ENCODE data around the gene MAD1L1. TPM values are rescaled to one million over a fixed set of nuclear protein-coding genes. Genes with fewer than 3 reads are reported as not detected.

Gene MAD1L1
- total RNA-seq, 1 donor from 2014 or later: 48.4 TPM

DNA sequence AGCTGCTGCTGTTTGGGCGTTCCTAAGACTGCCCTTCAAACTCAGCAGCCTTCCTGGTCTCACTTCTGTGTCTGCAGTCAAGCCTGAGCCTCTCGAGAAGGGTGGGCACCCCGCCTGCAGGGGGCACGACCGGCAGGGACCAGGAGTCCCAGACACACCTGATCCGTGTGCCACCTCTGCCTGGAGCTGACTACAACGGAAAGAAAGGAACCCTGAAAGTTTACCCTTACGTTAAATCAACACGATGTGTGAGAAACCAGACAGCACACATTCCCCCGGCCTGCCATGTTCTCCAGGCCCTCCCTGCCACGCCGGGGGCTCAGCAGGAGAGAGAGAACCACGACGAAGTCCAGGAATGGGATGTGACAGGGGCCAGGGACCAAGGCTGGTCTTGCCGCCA lies 5.0 kb downstream of the MAD1L1 start:
- Histone ChIP-seq H3K27ac (no peak overlapping the region), H3K9me3 (no peaks in the 10 kb centered on the region), H3K4me1 (peaks cover 13% of the 10 kb centered on the region), H3K4me3 (no peak overlapping the region), H3K27me3 (no peaks in the 10 kb centered on the region), H3K36me3 (peaks cover 42% of the 10 kb centered on the region)
- ATAC-seq (no peak), DNase-seq (no peak)
- TF ChIP-seq, protein P1, sequence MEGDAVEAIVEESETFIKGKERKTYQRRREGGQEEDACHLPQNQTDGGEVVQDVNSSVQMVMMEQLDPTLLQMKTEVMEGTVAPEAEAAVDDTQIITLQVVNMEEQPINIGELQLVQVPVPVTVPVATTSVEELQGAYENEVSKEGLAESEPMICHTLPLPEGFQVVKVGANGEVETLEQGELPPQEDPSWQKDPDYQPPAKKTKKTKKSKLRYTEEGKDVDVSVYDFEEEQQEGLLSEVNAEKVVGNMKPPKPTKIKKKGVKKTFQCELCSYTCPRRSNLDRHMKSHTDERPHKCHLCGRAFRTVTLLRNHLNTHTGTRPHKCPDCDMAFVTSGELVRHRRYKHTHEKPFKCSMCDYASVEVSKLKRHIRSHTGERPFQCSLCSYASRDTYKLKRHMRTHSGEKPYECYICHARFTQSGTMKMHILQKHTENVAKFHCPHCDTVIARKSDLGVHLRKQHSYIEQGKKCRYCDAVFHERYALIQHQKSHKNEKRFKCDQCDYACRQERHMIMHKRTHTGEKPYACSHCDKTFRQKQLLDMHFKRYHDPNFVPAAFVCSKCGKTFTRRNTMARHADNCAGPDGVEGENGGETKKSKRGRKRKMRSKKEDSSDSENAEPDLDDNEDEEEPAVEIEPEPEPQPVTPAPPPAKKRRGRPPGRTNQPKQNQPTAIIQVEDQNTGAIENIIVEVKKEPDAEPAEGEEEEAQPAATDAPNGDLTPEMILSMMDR (IDR thresholded peaks at IDR 0.05): no peak
- intact Hi-C loops (cut with DNase I): no loop called here

DNA sequence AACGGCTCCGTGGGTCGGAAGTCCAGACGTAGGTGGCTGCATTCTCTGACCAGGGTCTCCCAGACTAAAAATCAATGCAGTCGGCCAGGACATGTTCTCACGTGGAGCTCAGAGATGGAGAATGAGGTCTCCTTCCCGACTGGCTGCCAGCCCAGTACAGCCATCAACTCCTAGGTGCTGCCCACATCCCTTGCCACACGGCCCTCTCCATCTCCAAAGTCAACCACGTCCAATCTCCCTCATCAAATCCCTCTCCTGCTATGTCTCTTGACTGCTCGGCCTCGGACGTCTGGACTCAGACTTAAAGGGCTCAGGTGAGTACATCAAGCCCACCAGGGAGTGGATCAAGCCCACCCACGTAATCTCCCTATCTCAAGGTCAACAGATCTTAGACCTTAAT lies 6.9 kb downstream of the MAD1L1 start:
- DNase-seq: no peak
- intact Hi-C loops (cut with DNase I): no loop called here
- peaks cover 59% of the 10 kb centered on the region for H3K36me3 ChIP-seq
- TF ChIP-seq, protein P1 (IDR thresholded peaks at IDR 0.05): no peak
- H3K27ac ChIP-seq: peak overlapping the region; percentile 63
- no peaks in the 10 kb centered on the region for H3K27me3 ChIP-seq
- ATAC-seq: no peak
- H3K4me1 ChIP-seq: peaks cover 4% of the 10 kb centered on the region
- H3K4me3 ChIP-seq: no peak overlapping the region
- H3K9me3 ChIP-seq: no peaks in the 10 kb centered on the region

DNA sequence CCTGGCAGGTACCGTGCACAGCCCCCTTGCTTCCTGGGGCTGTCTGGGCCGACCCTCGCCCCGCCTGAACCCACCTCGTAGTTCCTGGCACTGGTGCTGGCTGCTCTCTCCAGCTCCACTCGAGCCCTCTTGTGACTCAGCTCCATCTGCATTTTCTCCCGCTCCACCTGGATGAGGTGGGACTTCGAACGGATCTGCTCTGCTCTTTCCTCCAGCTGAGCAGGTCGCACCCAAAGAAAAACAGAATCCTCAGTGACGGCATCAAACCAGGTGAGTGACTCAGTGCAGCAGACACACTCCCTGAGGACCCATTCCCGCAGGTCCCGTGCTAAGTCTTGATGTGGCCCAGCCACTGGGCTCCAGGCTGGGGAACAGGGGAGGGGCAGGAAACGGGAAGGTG lies 7.4 kb downstream of the MAD1L1 start:
- DNase-seq (peak; percentile 76), ATAC-seq (peak; percentile 78)
- no peaks in the 10 kb centered on the region for H3K9me3 ChIP-seq
- H3K27me3 ChIP-seq: no peaks in the 10 kb centered on the region
- H3K4me1 ChIP-seq: no peaks in the 10 kb centered on the region
- H3K36me3 ChIP-seq: peaks cover 64% of the 10 kb centered on the region
- H3K27ac ChIP-seq: peak overlapping the region; percentile 63
- H3K4me3 ChIP-seq: no peak overlapping the region
- TF ChIP-seq, protein P1 (IDR thresholded peaks at IDR 0.05): no peak
- intact Hi-C loops (cut with DNase I): no loop called here

DNA sequence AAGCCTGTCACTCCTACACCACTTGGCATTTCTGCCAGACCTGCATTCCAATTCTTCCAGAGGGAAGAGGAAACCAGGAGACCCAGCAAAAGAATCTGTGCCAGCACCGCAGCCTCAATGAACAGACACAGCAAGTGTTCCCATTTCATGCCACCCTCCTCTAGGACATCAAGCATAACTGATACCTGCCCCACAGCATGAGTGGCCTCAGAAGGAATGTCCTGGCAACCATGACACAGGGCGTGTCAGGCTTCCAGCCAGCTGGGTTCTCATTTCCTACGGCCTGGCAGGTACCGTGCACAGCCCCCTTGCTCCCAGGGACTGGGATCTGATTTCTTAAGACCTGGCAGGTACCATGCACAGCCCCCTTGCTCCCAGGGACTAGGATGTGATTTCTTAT lies 7.8 kb downstream of the MAD1L1 start:
- peak; percentile 85 for DNase-seq
- Histone ChIP-seq H3K27me3 (no peaks in the 10 kb centered on the region), H3K4me1 (no peaks in the 10 kb centered on the region), H3K4me3 (no peak overlapping the region), H3K9me3 (no peaks in the 10 kb centered on the region), H3K27ac (peak overlapping the region; percentile 63), H3K36me3 (peaks cover 66% of the 10 kb centered on the region)
- peak; percentile 86 for ATAC-seq
- TF ChIP-seq, protein P1 (IDR thresholded peaks at IDR 0.05): no peak
- intact Hi-C loops (cut with DNase I): no loop called here

DNA sequence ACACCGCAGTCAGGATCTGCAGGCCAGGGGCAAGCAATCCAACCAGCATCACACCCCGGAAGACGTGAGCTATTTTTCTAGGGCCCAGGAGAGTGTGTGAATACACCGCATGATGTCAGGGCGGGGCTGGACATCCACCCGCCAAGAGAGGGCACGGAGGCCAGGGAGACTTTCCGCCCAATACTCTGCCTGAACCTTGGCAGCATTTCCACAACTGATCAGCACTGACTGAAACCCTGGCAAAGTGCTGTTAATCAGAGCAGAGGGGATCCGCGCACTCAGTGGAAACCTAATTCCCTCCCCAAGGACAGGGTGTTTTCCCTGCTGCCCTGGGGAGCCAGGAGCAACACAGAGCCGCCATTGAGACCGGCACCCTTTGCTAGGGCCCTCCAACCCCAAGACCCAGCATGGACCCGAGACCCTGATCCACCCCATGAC lies 8.2 kb downstream of the MAD1L1 start:
- peaks cover 63% of the 10 kb centered on the region for H3K36me3 ChIP-seq
- intact Hi-C loops (cut with DNase I): no loop called here
- no peak for ATAC-seq

More for the DNA sequence above, 8.2 kb downstream of the MAD1L1 start:
- Histone ChIP-seq H3K27me3 (no peaks in the 10 kb centered on the region), H3K9me3 (no peaks in the 10 kb centered on the region), H3K4me3 (no peak overlapping the region), H3K4me1 (no peaks in the 10 kb centered on the region), H3K27ac (peak overlapping the region; percentile 63)
- TF ChIP-seq, protein P1 (IDR thresholded peaks at IDR 0.05): no peak
- DNase-seq: no peak

All from upper lobe of right lung (tissue), 1 donor.